K562 (cell line): ENCODE measurements around the gene ACR. TPM values are rescaled to one million over a fixed set of nuclear protein-coding genes. Genes with fewer than 3 reads are reported as not detected.

Experiments used
- BRD4 ChIP-seq: fragments of 200-600 bp; sonication (generic); IDR thresholded peaks from 2 replicates; pipeline ENCODE4 v1.6.1; 2017; ENCODE audit warnings: inconsistent platforms
- HEY1 ChIP-seq: fragments of 250-450 bp; sonication (Bioruptor Pico); IDR thresholded peaks from 2 replicates; pipeline ENCODE4 v1.5.0; 2020; ENCODE audit warnings: mild to moderate bottlenecking, moderate library complexity, borderline replicate concordance
- LARP7 ChIP-seq: fragments of 450-650 bp; IDR thresholded peaks from 2 replicates; pipeline ENCODE4 v1.6.1; 2016
- NR2F6 ChIP-seq: fragments of 450-650 bp; formaldehyde crosslinking; IDR thresholded peaks from 2 replicates; pipeline ENCODE4 v1.4.0; 2020; ENCODE audit warnings: mild to moderate bottlenecking
- SP1 ChIP-seq: sonication (generic); formaldehyde crosslinking; IDR thresholded peaks from 2 replicates; pipeline ENCODE4 v1.8.1; 2022; ENCODE audit warnings: mild to moderate bottlenecking, missing genetic modification reagents
- TAF1 ChIP-seq: IDR thresholded peaks from 2 replicates; pipeline ENCODE4 v1.6.1; 2011; ENCODE audit warnings: mild to moderate bottlenecking, low read length, moderate library complexity; ENCODE audit not compliant: insufficient read depth, control insufficient read depth, severe bottlenecking; ENCODE audit errors: extremely low read depth
- ZC3H4 ChIP-seq: sonication (generic); formaldehyde crosslinking; IDR thresholded peaks from 2 replicates; pipeline ENCODE4 v1.9.0; 2021; ENCODE audit warnings: missing genetic modification reagents, borderline replicate concordance
- ZNF143 ChIP-seq: sonication (generic); formaldehyde crosslinking; IDR thresholded peaks from 2 replicates; pipeline ENCODE4 v1.9.0; 2022; ENCODE audit warnings: mild to moderate bottlenecking, missing genetic modification reagents
- ZNF76 ChIP-seq: fragments of 250-450 bp; sonication (Bioruptor Pico); IDR thresholded peaks from 2 replicates; pipeline ENCODE4 v1.4.0; 2020; ENCODE audit warnings: mild to moderate bottlenecking, moderate library complexity, borderline replicate concordance
- polyA plus RNA-seq, 8 experiments: library from polyadenylated mRNA; depleted of rRNA in 4 of 8; stranded (reverse) in 5 of 8; unstranded in 3 of 8; fragments of >200 nt; fragmentation: Nextera tagmentation in 2 of 8; fragmentation: Illumina TruSeq in 1 of 8; extraction: Ambion mirVana in 2 of 8; extraction: Trizol in 1 of 8; gene quantifications; 2 replicates each; pipeline versions ENCODE4 v1.2.1 to v1.2.3, GENCODE V29; 2011 to 2014; ENCODE audit warnings: inconsistent platforms in 1 of 8, missing spikeins in 1 of 8
- total RNA-seq, 7 experiments: library from RNA; depleted of rRNA in 6 of 7; stranded (reverse); fragments of >200 nt in 6 of 7; fragmentation: Illumina TruSeq in 2 of 7; extraction: Trizol in 2 of 7; gene quantifications; 2 replicates each; pipeline versions ENCODE4 v1.2.1 to v1.2.3, GENCODE V29; 2011 to 2021; ENCODE audit warnings: low replicate concordance in 1 of 7
- TF ChIP-seq, protein P1 (sequence below): fragments of 150-350 bp; IDR thresholded peaks from 2 replicates; pipeline ENCODE4 v1.6.1; 2014; ENCODE audit warnings: low read depth, mild to moderate bottlenecking, low read length, borderline replicate concordance
- TF ChIP-seq, protein P2 (sequence below), 2 experiments: fragments of 450-650 bp; IDR thresholded peaks; 2 replicates each; pipeline ENCODE4 v1.6.1; 2016

ACR gene
- total and polyA plus RNA-seq, 9 of the 15 experiments (the other 6 are each of a cell fraction or from before 2014, with no cell fraction given): not detected

DNA sequence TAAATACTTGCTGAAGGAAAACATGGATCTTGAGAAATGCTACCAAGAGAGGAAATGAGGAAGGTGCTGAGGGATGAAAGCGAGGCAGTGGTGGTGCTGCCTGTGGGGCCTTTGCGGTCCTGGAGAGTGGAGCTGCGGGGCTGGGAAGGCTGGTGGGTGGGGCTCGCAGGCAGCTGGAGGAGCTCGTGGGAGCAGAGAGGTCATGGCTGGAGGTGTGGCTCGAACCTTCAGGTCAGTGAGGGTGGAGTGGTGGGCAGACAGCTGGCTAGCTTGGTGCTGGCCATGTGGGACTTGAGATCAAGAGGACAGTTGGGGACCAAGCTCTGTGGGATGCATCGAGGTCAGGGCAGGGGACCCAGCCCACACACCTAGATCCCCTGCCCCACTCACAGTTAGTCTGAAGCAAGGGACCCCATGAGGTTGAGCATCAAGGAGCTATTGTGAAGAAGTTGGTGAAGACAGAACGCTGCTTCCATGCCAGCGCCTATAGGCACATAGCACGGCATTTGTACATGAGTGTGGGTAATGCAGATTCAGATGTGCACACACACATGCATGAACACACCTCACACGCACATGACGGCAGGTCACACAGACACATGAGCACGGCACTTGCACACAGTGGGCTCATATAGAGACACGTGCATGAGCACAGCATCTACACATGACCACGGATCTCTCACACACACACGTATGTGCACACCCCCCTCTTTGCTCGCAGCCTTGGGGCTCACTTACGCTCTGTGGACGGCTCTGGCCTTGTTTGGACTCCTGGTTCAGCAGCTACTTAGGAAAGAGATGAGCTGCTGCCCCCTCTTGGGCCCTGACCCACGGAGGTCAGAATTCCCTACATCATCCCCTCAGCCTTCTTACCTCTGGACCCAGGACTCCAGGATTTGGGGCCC, 34.9 kb upstream of the ACR start (continued):
- TF ChIP-seq, protein P1, sequence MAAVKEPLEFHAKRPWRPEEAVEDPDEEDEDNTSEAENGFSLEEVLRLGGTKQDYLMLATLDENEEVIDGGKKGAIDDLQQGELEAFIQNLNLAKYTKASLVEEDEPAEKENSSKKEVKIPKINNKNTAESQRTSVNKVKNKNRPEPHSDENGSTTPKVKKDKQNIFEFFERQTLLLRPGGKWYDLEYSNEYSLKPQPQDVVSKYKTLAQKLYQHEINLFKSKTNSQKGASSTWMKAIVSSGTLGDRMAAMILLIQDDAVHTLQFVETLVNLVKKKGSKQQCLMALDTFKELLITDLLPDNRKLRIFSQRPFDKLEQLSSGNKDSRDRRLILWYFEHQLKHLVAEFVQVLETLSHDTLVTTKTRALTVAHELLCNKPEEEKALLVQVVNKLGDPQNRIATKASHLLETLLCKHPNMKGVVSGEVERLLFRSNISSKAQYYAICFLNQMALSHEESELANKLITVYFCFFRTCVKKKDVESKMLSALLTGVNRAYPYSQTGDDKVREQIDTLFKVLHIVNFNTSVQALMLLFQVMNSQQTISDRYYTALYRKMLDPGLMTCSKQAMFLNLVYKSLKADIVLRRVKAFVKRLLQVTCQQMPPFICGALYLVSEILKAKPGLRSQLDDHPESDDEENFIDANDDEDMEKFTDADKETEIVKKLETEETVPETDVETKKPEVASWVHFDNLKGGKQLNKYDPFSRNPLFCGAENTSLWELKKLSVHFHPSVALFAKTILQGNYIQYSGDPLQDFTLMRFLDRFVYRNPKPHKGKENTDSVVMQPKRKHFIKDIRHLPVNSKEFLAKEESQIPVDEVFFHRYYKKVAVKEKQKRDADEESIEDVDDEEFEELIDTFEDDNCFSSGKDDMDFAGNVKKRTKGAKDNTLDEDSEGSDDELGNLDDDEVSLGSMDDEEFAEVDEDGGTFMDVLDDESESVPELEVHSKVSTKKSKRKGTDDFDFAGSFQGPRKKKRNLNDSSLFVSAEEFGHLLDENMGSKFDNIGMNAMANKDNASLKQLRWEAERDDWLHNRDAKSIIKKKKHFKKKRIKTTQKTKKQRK: no peak
- TF ChIP-seq ZC3H4 (CRISPR knock-in tag) (no peak), TAF1 (no peak), HEY1 (CRISPR knock-in tag) (no peak), ZNF76 (no peak), NR2F6 (CRISPR knock-in tag) (no peak), SP1 (CRISPR knock-in tag) (no peak), LARP7 (no peak), ZNF143 (CRISPR knock-in tag) (no peak), BRD4 (no peak)
- TF ChIP-seq, protein P2, sequence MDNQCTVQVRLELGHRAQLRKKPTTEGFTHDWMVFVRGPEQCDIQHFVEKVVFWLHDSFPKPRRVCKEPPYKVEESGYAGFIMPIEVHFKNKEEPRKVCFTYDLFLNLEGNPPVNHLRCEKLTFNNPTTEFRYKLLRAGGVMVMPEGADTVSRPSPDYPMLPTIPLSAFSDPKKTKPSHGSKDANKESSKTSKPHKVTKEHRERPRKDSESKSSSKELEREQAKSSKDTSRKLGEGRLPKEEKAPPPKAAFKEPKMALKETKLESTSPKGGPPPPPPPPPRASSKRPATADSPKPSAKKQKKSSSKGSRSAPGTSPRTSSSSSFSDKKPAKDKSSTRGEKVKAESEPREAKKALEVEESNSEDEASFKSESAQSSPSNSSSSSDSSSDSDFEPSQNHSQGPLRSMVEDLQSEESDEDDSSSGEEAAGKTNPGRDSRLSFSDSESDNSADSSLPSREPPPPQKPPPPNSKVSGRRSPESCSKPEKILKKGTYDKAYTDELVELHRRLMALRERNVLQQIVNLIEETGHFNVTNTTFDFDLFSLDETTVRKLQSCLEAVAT (IDR thresholded peaks at IDR 0.05): no peak
